Islet precursor cell (in vitro differentiated cells): ENCODE data around the gene SESN2.
"Not testable (repeated sequence)": the region's sequence is repeated elsewhere in the genome, so short reads cannot be mapped to it uniquely, and the experiment has no call there.

ENCODE experiments used
- DNase-seq: peaks from one replicate; pipeline ENCODE4 v3.0.0-alpha.2; 2018

The SESN2 gene

GRCh38 chr1:28290851-28291250 lies 31.5 kb downstream of the SESN2 start:
- no peak for DNase-seq

DNA sequence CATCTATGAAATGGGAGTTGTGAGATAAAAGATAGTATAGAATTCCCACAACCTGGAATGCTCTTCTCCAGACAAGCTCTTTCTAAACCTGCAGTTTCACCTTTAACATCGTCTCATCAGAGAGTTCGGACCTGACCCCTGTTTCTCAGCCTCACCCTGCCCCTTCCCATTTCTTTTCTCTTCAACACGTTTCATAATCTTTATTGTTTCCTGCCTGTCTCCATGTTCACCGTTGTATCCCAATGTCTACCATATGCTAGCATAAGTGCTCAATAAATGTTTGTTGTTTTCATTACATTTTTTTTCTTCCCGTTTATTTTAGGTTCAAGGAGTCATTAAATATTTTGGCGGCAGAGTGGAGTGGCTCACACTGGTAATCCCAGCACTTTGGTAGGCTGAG lies 32.4 kb downstream of the SESN2 start:
- no peak for DNase-seq

DNA sequence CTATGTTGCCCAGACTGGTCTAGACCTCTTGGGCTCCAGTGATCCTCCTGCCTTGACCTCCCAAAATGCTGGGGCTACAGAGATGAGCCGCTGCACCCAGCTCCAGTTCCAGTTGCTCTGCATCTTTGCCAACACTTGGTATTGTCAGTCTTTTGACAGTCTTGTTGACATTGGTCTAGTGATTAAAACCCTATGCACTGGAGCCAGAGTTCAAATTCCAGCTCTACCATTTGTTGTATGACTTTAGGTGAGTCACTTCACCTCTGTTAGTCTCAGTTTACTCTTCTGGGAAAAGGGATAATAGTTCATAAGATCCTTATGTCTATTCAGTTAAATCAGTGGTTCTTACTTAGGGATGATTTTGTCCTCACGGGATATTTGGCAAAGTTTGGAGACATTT lies 36.6 kb downstream of the SESN2 start:
- DNase-seq = no peak

- peak; percentile 98 for DNase-seq
Observed at GRCh38 chr1:28296401-28297261, 37.3 kb downstream of the SESN2 start.

- no peak for DNase-seq
Observed at GRCh38 chr1:28297826-28298225, 38.5 kb downstream of the SESN2 start.

DNA sequence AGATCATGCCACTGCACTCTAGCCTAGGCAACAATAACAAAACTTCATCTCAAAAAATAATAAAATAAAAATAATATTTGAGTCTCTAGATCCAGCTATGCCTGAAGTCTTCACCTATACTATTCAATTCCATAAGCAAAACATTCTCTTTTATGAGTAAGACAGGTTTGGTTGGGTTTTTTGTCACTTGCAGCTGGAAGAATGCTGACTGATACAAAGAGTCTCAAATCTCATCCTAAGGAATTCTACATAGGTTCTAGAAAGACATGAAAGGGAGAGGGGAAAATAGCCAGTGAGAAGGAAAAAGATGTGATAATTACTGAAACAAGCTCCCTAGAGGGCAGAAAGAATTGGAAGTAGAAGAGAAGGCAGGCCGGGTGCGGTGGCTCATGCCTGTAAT lies 39.1 kb downstream of the SESN2 start:
- DNase-seq = no peak

GRCh38 chr1:28301368-28302174 lies 42.3 kb downstream of the SESN2 start:
- no peak for DNase-seq

GRCh38 chr1:28302247-28302646 lies 42.9 kb downstream of the SESN2 start:
- no peak for DNase-seq

DNA sequence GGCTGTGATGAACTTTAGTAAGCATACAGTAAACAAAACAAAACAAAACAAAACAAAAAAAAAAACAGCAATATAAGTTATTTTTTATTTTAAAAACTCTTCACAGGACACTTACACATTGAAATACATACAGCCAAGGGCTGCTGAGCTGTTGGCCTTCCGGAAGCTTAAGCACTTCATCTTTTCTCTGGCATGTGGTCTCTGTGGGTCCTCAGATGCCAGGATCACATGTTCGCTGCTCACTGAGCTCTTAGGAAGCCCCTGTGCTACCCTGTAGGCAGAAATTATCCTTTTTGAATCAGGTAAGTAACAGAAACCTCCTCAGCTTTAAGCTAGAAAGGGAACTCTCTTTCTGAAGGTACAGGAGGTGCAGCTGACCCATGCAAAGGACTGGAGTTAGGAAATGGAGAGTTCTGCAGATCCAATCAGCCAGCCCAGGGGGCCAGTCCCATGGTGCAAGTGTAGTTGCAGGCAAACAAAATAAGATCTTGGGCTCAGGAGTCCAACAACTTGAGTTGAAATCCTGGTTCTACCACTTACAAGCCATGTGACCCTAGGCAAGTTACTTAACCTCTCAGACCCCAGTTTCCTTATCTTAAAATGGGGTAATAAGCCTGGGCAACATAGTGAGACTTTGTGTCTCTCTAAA lies 47.1 kb downstream of the SESN2 start:
- no peak for DNase-seq

DNA sequence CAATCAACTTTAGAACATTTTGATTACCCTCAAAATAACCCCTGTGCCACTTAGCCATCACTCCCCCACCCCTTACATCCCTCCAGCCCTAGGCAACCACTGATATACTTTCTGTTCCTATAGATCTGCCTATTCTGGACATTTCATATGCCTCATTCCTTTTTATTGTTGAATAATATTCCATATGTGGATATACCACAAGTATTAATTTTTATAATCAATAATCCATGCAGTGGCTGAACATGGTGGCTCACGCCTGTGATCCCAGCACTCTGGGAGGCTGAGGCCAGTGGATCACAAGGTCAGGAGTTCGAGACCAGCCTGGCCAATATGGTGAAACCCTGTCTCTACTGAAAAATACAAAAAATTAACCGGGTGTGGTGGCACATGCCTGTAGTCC lies 49.4 kb downstream of the SESN2 start:
- DNase-seq = no peak

- DNase-seq = no peak
Observed at GRCh38 chr1:28309702-28310101, 50.4 kb downstream of the SESN2 start.

- DNase-seq = peak; percentile 96
Observed at GRCh38 chr1:28313702-28314546, 54.6 kb downstream of the SESN2 start.

GRCh38 chr1:28314547-28314941 lies 55.2 kb downstream of the SESN2 start:
- DNase-seq = no peak

- DNase-seq = no peak
Observed at GRCh38 chr1:28317014-28317413, 57.7 kb downstream of the SESN2 start.

DNA sequence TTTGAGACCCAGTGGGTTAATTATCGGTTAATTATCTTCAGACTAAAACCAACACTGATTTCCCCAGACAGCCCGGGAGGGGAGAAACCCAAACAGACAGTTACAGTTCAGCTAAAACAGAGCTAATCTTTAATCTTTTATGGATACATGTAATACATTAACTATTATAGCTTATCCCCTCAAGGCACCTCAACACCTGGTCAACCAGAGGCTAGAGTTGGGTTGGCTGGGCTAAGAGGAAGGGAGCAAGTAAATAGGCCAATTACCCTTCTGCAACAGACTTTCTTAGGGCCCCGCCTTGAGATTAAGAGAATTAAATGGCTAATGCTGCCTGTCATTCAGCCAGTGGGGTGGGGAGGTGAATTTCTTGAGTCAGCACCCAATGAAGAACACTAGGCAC lies 62.9 kb downstream of the SESN2 start:
- DNase-seq = no peak

- DNase-seq = no peak
Observed at GRCh38 chr1:28323720-28324119, 64.4 kb downstream of the SESN2 start.

GRCh38 chr1:28326515-28326914 lies 67.2 kb downstream of the SESN2 start:
- DNase-seq = no peak

DNA sequence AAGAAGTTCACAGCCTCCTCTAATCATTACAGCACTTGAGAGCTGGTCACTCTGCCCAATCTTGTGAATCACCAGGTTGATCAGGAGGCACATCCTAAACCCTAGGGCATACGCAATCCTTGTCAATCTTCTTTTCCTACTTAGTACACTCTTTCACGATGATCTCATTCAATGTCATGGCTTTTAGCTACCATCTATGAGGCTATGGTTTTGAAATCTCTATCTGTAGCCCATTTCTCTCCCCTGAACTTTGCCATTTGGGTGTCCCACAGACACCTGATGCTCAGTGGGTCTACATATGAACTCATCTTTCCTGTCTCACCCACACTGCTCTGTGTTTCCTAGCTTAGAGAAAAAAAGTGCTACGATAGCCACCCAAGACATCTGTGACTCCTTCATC lies 67.7 kb downstream of the SESN2 start:
- no peak for DNase-seq

GRCh38 chr1:28327431-28327830 lies 68.1 kb downstream of the SESN2 start:
- DNase-seq = not testable (repeated sequence)

GRCh38 chr1:28328228-28328648 lies 68.9 kb downstream of the SESN2 start:
- DNase-seq = no peak

GRCh38 chr1:28329395-28330153 lies 70.3 kb downstream of the SESN2 start:
- peak; percentile 66 for DNase-seq
